ENCODE data around the gene CRADD. TPM values are rescaled to one million over a fixed set of nuclear protein-coding genes. Genes with fewer than 3 reads are reported as not detected.

CRADD gene
- total RNA-seq, 2 experiments from 2014 or later: 5.8 to 9.2 TPM

DNA sequence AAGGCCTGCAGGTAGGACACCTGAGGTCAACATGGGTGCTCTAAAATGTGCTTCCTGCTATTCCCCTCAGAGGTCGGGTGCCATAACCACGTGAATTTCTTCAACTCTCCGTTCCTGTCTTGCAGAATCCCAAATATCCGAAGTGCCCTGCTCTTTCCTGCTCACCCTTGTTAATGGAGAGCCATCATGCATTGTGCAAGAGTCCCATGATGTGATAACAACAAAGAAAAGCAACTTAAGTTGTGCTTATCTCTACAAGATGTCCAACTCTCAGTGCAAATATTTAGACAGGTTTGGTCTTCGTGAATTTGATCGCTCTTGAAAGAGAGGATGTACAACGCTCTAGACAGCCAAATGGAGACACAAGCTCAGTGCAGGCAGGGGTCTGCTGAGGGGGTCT lies 260.6 kb downstream of the CRADD start:
- Mint-ChIP-seq H3K4me1 (ENCODE audit: low read depth) (no peaks in the 10 kb centered on the region), H3K9me3 (peaks cover 19% of the 10 kb centered on the region), H3K27me3 (no peaks in the 10 kb centered on the region), H3K36me3 (ENCODE audit: low read depth) (no peaks in the 10 kb centered on the region), H3K4me3 (no peak overlapping the region), H3K27ac (no peak overlapping the region)
- ATAC-seq (ENCODE audit: poor library complexity): no peak
- POLR2A ChIA-PET: no interaction called here
- H3K4me3 ChIP-seq (ENCODE audit: low read length): no peak overlapping the region
- no peaks in the 10 kb centered on the region for H3K4me1 ChIP-seq (ENCODE audit: insufficient read depth, low read length)
- H3K27ac ChIP-seq (ENCODE audit: low read depth in 1 of 2, low read length in 2 of 2): no peak overlapping the region
- CTCF ChIA-PET: no interaction called here
- DNase-seq: no peak
- no peaks in the 10 kb centered on the region for H3K36me3 ChIP-seq (ENCODE audit: insufficient read depth, low read length)
- no peaks in the 10 kb centered on the region for H3K27me3 ChIP-seq (ENCODE audit: control insufficient read depth in 1 of 2, insufficient read depth in 2 of 2, low read length in 2 of 2)
- H3K9me3 ChIP-seq (ENCODE audit: control insufficient read depth in 1 of 2, insufficient read depth in 1 of 2, low read length in 2 of 2): peaks cover 4 to 15% of the 10 kb centered on the region in 2 experiments
- TF ChIP-seq, protein P1, sequence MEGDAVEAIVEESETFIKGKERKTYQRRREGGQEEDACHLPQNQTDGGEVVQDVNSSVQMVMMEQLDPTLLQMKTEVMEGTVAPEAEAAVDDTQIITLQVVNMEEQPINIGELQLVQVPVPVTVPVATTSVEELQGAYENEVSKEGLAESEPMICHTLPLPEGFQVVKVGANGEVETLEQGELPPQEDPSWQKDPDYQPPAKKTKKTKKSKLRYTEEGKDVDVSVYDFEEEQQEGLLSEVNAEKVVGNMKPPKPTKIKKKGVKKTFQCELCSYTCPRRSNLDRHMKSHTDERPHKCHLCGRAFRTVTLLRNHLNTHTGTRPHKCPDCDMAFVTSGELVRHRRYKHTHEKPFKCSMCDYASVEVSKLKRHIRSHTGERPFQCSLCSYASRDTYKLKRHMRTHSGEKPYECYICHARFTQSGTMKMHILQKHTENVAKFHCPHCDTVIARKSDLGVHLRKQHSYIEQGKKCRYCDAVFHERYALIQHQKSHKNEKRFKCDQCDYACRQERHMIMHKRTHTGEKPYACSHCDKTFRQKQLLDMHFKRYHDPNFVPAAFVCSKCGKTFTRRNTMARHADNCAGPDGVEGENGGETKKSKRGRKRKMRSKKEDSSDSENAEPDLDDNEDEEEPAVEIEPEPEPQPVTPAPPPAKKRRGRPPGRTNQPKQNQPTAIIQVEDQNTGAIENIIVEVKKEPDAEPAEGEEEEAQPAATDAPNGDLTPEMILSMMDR (IDR thresholded peaks at IDR 0.05): no peak
- intact Hi-C loops (cut with DNase I, micrococcal nuclease): no loop called here

DNA sequence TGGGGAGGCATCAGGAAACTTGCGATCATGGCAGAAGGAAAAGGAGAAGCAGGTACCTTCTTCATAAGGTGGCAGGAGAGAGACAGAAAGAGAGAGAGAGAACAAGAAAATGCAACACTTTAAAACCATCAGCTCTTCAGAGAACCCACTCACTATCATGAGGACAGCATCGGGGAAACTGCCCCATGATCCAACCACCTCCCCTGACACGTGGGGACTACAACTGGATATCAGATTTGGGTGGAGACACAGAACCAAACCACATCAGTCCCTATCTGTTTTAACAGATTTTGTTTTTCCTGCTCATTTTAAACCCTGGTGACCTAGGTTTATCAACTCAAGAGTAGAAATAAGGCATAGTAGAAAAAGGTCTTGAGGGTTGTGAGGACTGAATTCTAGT lies 261.1 kb downstream of the CRADD start:
- Mint-ChIP-seq H3K4me3 (no peak overlapping the region), H3K4me1 (ENCODE audit: low read depth) (no peaks in the 10 kb centered on the region), H3K27ac (no peak overlapping the region), H3K36me3 (ENCODE audit: low read depth) (no peaks in the 10 kb centered on the region), H3K9me3 (peaks cover 19% of the 10 kb centered on the region), H3K27me3 (no peaks in the 10 kb centered on the region)
- H3K27me3 ChIP-seq (ENCODE audit: control insufficient read depth in 1 of 2, insufficient read depth in 2 of 2, low read length in 2 of 2): no peaks in the 10 kb centered on the region
- intact Hi-C loops (cut with DNase I, micrococcal nuclease): no loop called here
- POLR2A ChIA-PET: no interaction called here
- CTCF ChIA-PET: no interaction called here
- H3K27ac ChIP-seq (ENCODE audit: low read depth in 1 of 2, low read length in 2 of 2): no peak overlapping the region
- ATAC-seq (ENCODE audit: poor library complexity) (no peak), DNase-seq (no peak)
- H3K9me3 ChIP-seq (ENCODE audit: control insufficient read depth in 1 of 2, insufficient read depth in 1 of 2, low read length in 2 of 2): peaks cover 4 to 15% of the 10 kb centered on the region in 2 experiments
- TF ChIP-seq, protein P1 (IDR thresholded peaks at IDR 0.05): no peak
- no peaks in the 10 kb centered on the region for H3K36me3 ChIP-seq (ENCODE audit: insufficient read depth, low read length)
- H3K4me3 ChIP-seq (ENCODE audit: low read length): no peak overlapping the region
- no peaks in the 10 kb centered on the region for H3K4me1 ChIP-seq (ENCODE audit: insufficient read depth, low read length)

DNA sequence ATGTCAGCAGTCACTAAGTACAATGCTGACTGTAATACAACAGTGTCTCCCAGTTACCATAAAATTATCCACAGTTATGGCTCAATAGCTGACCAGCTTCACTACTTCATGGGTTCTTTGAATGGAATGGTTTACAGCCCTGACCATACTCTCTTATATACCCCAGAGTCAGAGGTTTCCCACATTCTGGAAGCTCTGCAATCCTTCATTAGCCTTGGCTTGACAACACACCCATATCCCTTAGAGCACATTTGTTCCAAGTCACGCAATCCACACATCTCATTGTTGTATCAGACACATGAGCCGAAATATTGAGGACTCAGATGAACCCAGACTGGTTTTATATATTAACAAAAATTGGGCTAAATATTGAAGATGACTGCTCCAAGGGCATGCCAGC lies 261.8 kb downstream of the CRADD start:
- Histone ChIP-seq H3K27me3 (ENCODE audit: control insufficient read depth in 1 of 2, insufficient read depth in 2 of 2, low read length in 2 of 2) (no peaks in the 10 kb centered on the region), H3K4me3 (ENCODE audit: low read length) (no peak overlapping the region), H3K27ac (ENCODE audit: low read depth in 1 of 2, low read length in 2 of 2) (no peak overlapping the region), H3K4me1 (ENCODE audit: insufficient read depth, low read length) (no peaks in the 10 kb centered on the region), H3K36me3 (ENCODE audit: insufficient read depth, low read length) (no peaks in the 10 kb centered on the region), H3K9me3 (ENCODE audit: control insufficient read depth in 1 of 2, insufficient read depth in 1 of 2, low read length in 2 of 2) (peaks cover 4 to 15% of the 10 kb centered on the region in 2 experiments)
- TF ChIP-seq, protein P1 (IDR thresholded peaks at IDR 0.05): no peak
- no peaks in the 10 kb centered on the region for H3K4me1 Mint-ChIP-seq (ENCODE audit: low read depth)
- ChIA-PET POLR2A (interaction anchor here (0.6 kb wide), 1 partner anchor 271 kb away, joined by 4 read pairs; no protein-coding TSS in a partner anchor), CTCF (no interaction called here)
- ATAC-seq (ENCODE audit: poor library complexity) (no peak), DNase-seq (no peak)
- no peak overlapping the region for H3K4me3 Mint-ChIP-seq
- intact Hi-C loops (cut with DNase I, micrococcal nuclease): no loop called here
- no peak overlapping the region for H3K27ac Mint-ChIP-seq
- H3K9me3 Mint-ChIP-seq: peaks cover 19% of the 10 kb centered on the region
- no peaks in the 10 kb centered on the region for H3K27me3 Mint-ChIP-seq
- H3K36me3 Mint-ChIP-seq (ENCODE audit: low read depth): no peaks in the 10 kb centered on the region

Data from CD4-positive, alpha-beta T cell (primary cell).